GM12891 (cell line): ENCODE data around the gene PHETA1.
"Not testable (repeated sequence)": the region's sequence is repeated elsewhere in the genome, so short reads cannot be mapped to it uniquely, and the experiment has no call there.

ENCODE experiments used
- DNase-seq: peaks from one replicate; pipeline ENCODE4 v3.0.0; 2011; ENCODE audit warnings: low spot score; ENCODE audit not compliant: insufficient read length
- FAIRE-seq: peaks from 2 replicates; lab custom pipeline; 2011; peaks lifted over from hg19 to GRCh38; lab: Jason Lieb, UNC
- PAX5 ChIP-seq: IDR thresholded peaks from 2 replicates; pipeline ENCODE4 v1.6.1; 2011; ENCODE audit warnings: low read length, moderate library complexity, mild to moderate bottlenecking; ENCODE audit not compliant: insufficient read depth, severe bottlenecking
- POLR2A ChIP-seq: IDR thresholded peaks from 2 replicates; pipeline ENCODE4 v1.6.1; 2011; ENCODE audit warnings: low read depth, low read length, control low read depth
- POLR2AphosphoS5 ChIP-seq: IDR thresholded peaks from 2 replicates; pipeline ENCODE4 v1.6.1; 2011; ENCODE audit warnings: low read depth, low read length, control low read depth
- POU2F2 ChIP-seq: IDR thresholded peaks from 2 replicates; pipeline ENCODE4 v1.6.1; 2011; ENCODE audit warnings: low read depth, mild to moderate bottlenecking, control low read depth, low read length, moderate library complexity
- SPI1 ChIP-seq: IDR thresholded peaks from 2 replicates; pipeline ENCODE4 v1.6.1; 2011; ENCODE audit warnings: low read depth, low read length, control low read depth
- TAF1 ChIP-seq: IDR thresholded peaks from 2 replicates; pipeline ENCODE4 v1.6.1; 2011; ENCODE audit warnings: low read depth, low read length, control low read depth

The PHETA1 gene

DNA sequence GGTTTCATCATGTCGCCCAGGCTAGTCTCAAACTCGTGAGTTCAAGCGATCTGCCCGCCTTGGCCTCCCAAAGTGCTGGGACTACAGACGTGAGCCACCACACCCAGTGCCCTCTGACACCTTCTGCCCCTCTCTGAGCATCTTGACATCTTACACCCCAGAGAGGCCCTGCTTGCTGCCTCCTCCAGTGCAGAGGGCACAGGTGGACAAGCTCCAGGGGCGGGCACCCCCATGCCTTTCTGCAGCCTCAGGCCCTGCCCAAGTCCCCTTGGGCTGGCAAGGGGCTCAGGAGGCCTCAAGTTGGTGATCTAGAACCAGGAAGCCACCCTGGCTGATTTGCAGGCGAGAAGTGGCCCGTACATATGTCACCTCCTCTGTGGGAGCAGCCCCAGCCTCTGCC is 25.6 kb upstream of the PHETA1 start:
- TF ChIP-seq TAF1 (no peak), POLR2A (no peak), POLR2AphosphoS5 (no peak), POU2F2 (no peak), PAX5 (no peak), SPI1 (no peak)
- DNase-seq (no peak), FAIRE-seq (no peak)

DNA sequence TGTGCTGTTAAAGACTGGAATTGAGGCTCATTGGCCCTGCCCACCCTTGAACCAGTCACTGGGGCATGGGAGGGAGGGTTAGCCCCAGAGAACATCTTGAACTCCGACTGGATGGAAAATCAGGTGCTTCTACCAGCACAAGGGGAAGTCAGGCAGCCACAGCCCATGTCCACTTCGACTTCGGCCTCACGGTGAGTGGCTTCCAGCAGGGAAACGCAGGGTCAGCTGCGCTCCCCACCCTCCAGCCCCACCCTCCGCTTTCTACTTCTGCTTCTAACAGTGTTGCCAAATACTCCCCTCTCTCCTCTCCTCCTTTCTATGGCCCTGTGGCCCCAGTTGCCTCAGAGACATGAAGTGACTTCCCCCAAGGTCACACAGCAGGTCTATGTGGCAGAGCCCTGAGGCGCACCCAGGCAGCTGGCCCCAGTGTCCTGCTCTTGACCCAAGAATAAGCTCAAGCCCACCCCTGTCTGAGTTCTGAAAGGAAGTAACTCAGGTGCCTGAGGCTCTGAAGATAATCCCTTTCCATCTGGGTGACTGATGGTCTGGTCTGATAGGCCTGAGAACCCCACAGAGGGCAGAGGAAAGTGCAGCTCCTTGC is 24.9 kb upstream of the PHETA1 start:
- no peak for FAIRE-seq
- no peak for TF ChIP-seq TAF1
- TF ChIP-seq POU2F2: no peak
- TF ChIP-seq PAX5: no peak
- TF ChIP-seq SPI1: no peak
- no peak for TF ChIP-seq POLR2A
- no peak for TF ChIP-seq POLR2AphosphoS5
- DNase-seq: no peak

DNA sequence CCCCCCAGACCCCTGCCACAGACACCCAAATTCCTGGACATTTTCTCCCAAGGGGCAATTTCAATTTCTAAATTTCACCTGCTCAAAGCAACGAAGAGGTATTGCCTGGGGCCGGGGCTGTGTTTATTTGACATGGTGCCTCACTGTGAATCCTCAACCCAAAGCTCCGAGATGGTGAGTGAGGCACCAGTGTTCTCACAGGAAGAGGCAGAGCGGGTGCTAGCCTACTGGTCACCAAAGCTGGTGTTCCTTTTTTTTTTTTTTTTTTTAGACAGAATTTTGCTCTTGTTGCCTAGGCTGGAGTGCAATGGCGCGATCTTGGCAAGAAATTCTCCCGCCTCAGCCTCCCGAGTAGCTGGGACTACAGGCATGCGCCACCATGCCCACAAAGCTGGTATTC is 22.0 kb upstream of the PHETA1 start:
- DNase-seq (no peak), FAIRE-seq (no peak)
- TF ChIP-seq POLR2AphosphoS5 (no peak), POLR2A (no peak), POU2F2 (no peak), PAX5 (no peak)

DNA sequence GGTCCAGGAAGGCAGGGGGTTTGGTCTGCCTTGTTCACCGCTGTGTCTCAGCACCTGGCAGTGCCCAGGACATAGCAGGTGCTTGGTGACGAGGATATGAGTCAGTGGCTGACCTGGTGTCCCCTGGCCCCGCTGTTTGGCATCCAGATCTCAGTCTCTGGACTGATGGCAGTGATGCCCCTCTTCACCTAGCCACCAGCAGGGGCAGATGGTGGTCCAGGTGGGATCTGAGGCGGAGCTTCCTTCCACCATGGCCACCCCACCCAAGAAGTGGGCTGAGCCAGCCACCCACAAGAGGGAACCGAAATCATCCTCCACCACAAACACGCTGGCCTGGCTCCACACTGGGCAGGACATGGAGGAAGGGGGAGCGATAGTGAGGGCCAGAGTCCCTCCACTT is 20.7 kb upstream of the PHETA1 start:
- no peak for FAIRE-seq
- TF ChIP-seq SPI1: peak; percentile 39
- TF ChIP-seq POLR2A: no peak
- TF ChIP-seq PAX5: no peak
- no peak for TF ChIP-seq TAF1
- TF ChIP-seq POU2F2: no peak

DNA sequence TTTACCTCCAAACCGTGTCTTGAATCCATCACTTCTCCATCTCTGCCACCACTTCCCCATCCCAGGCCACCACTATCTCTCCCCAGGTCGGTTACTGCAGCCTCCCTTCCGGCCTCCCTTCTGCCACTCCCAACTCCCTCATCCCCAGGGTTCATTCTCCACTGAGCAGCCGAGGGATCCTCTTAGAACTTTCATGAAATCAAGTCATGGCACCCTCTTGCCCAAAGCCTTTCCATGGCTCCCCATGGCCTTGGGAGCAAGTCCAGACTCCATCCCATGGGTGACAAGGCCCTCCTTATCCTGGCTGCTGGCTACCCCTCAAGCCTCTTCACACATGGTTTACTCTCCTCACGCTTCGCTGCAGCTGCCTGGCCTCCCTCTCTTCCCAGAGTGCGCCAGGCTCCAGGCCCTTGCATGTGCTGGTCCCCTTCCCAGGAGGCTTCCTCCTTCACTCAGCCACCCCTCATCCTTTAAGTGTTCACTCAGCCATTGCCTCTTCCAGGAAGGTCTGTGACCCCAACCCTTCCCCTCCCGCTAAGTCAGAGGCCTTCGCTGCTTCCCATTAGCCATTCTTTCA is 18.9 kb upstream of the PHETA1 start:
- DNase-seq (no peak), FAIRE-seq (no peak)
- no peak for TF ChIP-seq POU2F2
- no peak for TF ChIP-seq PAX5
- no peak for TF ChIP-seq POLR2AphosphoS5
- TF ChIP-seq POLR2A: no peak
- TF ChIP-seq TAF1: no peak
- no peak for TF ChIP-seq SPI1

More for the DNA sequence above, 20.7 kb upstream of the PHETA1 start:
- no peak for DNase-seq

DNA sequence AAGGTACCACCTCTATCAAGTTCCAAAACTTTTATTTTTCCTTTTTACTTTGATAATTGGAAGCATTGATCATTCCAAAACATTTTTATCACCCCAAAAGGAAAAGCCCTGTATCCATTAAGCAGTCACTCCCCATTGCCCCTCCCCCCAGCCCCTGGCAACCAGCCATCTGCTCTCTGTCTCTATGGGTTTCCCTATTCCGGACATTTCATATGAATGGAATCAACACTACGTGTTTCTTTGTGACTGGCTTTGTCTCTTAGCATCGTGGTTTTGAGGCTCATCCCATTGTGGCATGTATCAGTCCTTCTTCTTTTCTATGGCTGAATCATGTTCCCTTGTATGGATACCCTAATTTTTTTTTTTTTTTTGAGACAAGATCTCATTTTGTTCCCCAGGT is 18.0 kb upstream of the PHETA1 start:
- no peak for TF ChIP-seq POLR2A
- TF ChIP-seq TAF1: no peak
- TF ChIP-seq PAX5: no peak
- TF ChIP-seq POLR2AphosphoS5: no peak
- TF ChIP-seq SPI1: no peak
- no peak for TF ChIP-seq POU2F2
- FAIRE-seq (no peak), DNase-seq (no peak)

DNA sequence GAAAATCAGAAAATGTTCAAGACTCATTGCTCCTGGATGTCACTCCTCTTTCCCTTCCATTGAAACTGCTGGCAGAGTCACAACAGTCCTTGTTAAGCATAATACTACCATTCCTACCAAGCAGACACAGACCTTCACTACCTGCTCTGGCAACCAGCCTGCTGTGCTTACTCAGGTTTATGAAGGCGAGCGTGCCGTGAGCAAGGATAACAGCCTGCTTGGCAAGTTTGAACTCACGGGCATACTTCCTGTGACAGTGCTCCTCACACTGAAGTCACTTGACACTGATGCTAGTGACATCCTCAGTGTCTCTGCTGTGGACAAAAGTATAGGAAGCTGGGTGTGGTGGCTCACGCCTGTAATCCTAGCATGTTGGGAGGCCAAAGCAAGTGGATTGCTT is 15.7 kb upstream of the PHETA1 start:
- DNase-seq (no peak), FAIRE-seq (no peak)
- no peak for TF ChIP-seq SPI1
- TF ChIP-seq POLR2AphosphoS5: no peak
- TF ChIP-seq POLR2A: no peak
- TF ChIP-seq TAF1: no peak
- TF ChIP-seq POU2F2: no peak
- TF ChIP-seq PAX5: no peak

DNA sequence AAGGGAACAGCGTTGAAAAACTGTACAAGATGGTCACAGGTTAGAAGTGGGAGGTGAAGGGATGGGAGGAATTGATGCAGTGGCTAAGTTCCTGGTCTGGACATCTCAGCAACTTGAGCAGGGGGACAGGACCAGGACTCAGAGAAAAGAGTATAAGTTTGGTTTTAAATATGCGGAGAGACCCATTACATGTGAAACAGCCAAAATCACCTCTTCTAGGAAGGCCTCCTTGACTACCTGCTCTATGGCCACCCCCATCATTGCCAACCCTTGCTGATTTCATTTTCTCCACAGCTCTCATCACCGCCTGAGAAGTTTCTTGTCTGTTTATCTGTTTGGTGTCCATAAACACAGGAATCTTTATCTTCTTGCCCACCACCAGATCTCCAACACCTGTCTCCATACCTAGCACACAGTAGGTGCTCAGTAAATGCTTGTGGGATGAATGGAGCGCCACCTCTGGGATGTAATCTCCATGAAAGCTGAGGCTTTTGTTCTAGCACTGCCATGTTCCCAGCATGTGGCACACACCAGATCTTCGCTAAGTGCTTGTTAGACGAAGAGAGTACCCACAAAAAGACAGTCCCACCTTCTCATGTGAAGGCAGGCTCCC is 11.2 kb upstream of the PHETA1 start:
- no peak for DNase-seq
- no peak for TF ChIP-seq POLR2A
- TF ChIP-seq TAF1: no peak
- TF ChIP-seq SPI1: no peak
- TF ChIP-seq POU2F2: no peak
- TF ChIP-seq POLR2AphosphoS5: no peak
- no peak for TF ChIP-seq PAX5
- no peak for FAIRE-seq

DNA sequence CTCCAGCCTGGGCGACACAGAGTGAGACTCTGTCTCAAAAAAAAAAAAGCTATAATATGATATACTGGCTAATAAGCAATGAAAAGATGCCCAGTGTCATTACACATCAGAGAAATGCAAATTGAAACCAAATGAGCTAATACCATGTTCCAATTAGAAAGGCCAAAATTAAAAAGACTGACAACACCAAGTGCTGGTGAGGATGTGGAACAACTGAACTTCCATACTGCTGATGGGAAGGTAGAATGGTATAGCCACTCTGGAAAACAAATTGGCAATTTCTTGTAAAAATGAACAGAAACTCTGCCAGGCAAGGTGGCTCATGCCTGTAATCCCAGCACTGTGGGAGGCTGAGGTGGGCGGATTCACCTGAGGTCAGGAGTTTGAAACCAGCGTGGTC is 8.5 kb upstream of the PHETA1 start:
- TF ChIP-seq POLR2A: no peak
- DNase-seq: no peak
- FAIRE-seq: no peak

DNA sequence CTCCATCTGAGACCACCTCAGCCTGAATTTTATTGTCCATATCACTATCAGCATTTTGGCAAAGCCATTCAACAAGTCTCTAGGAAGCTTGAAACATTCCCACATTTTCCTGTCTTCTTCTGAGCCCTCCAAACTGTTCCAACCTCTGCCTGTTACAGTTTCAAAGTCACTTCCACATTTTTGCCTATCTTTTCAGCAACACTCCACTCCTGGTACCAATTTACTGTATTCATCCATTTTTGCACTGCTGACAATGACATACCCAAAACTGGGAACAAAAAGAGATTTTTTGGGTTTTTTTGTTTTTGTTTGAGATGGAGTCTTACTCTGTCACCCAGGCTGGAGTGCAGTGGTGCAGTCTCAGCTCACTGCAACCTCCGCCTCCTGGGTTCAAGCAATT is 4.3 kb upstream of the PHETA1 start:
- DNase-seq, FAIRE-seq: not testable (repeated sequence)
